ENCODE results near the gene KRT86. TPM values are rescaled to one million over a fixed set of nuclear protein-coding genes. Genes with fewer than 3 reads are reported as not detected.

Gene KRT86
- total and polyA plus RNA-seq, 3 donors from 2014 or later, result 2.3 to 4.0 (median 3.2) TPM

DNA sequence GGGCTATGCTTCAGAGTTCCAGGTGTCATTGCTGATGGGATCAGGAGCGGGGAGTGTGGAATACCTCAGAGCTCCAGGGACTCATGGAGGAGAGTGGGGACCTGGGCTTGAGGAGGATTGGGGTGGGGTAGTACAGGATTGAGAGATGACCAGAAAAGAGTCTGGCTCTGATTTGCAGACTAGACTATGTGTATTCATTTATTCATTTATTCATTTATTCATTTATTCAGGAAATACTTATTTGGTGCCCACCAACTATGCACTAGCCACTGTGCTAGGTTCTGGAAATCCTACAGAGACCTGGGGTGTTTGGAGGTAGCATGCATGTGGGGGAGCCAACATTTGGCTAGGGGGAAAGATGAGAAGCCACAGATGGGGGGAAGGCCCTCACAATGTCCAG lies 47.6 kb downstream of the KRT86 start:
- TF ChIP-seq, protein P1, sequence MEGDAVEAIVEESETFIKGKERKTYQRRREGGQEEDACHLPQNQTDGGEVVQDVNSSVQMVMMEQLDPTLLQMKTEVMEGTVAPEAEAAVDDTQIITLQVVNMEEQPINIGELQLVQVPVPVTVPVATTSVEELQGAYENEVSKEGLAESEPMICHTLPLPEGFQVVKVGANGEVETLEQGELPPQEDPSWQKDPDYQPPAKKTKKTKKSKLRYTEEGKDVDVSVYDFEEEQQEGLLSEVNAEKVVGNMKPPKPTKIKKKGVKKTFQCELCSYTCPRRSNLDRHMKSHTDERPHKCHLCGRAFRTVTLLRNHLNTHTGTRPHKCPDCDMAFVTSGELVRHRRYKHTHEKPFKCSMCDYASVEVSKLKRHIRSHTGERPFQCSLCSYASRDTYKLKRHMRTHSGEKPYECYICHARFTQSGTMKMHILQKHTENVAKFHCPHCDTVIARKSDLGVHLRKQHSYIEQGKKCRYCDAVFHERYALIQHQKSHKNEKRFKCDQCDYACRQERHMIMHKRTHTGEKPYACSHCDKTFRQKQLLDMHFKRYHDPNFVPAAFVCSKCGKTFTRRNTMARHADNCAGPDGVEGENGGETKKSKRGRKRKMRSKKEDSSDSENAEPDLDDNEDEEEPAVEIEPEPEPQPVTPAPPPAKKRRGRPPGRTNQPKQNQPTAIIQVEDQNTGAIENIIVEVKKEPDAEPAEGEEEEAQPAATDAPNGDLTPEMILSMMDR (IDR thresholded peaks at IDR 0.05), result no peak
- no peak for TF ChIP-seq POLR2A (IDR thresholded peaks at IDR 0.05)
- no peak overlapping the region for H3K4me3 ChIP-seq
- no peak overlapping the region for H3K27ac ChIP-seq
- 88 to 89% methylated on average over 1 of the region's 1 CpG for WGBS, 2 donors
- H3K9me3 ChIP-seq, result no peaks in the 10 kb centered on the region
- intact Hi-C loops (cut with DNase I; ENCODE audit: low total_unique reads), result no loop called here
- DNase-seq, result no peak
- no peaks in the 10 kb centered on the region for H3K36me3 ChIP-seq (ENCODE audit: low read depth, missing control alignments)
- no peaks in the 10 kb centered on the region for H3K27me3 ChIP-seq
- no peaks in the 10 kb centered on the region for H3K4me1 ChIP-seq

DNA sequence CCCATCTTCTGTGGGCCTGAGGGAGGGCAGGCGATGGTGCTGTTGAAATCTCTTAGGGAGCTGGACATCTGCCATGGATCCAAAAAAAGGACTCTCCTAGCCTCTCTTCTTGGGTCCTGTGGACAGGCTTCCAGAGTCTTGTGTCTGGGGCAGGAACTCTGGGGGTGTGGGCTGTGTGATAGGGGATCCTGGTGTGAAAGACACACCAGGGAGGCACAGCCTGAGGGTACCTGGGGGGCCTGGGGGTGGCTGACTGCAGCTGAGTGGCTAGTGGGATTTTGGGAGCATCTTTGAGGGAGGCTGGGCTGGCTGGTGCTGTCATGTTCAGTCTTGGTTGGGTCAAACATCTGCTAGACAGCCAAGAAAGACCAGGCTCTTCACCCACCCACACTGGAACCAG lies 48.6 kb downstream of the KRT86 start:
- H3K27ac ChIP-seq, result no peak overlapping the region
- no peak overlapping the region for H3K4me3 ChIP-seq
- DNase-seq, result no peak
- 33 to 81% methylated on average over 1 of the region's 1 CpG for WGBS, 2 donors
- no peaks in the 10 kb centered on the region for H3K4me1 ChIP-seq
- H3K27me3 ChIP-seq, result no peaks in the 10 kb centered on the region
- intact Hi-C loops (cut with DNase I; ENCODE audit: low total_unique reads), result no loop called here
- H3K9me3 ChIP-seq, result no peaks in the 10 kb centered on the region
- TF ChIP-seq, protein P1 (IDR thresholded peaks at IDR 0.05), result no peak
- no peak for TF ChIP-seq POLR2A (IDR thresholded peaks at IDR 0.05)
- no peaks in the 10 kb centered on the region for H3K36me3 ChIP-seq (ENCODE audit: low read depth, missing control alignments)

DNA sequence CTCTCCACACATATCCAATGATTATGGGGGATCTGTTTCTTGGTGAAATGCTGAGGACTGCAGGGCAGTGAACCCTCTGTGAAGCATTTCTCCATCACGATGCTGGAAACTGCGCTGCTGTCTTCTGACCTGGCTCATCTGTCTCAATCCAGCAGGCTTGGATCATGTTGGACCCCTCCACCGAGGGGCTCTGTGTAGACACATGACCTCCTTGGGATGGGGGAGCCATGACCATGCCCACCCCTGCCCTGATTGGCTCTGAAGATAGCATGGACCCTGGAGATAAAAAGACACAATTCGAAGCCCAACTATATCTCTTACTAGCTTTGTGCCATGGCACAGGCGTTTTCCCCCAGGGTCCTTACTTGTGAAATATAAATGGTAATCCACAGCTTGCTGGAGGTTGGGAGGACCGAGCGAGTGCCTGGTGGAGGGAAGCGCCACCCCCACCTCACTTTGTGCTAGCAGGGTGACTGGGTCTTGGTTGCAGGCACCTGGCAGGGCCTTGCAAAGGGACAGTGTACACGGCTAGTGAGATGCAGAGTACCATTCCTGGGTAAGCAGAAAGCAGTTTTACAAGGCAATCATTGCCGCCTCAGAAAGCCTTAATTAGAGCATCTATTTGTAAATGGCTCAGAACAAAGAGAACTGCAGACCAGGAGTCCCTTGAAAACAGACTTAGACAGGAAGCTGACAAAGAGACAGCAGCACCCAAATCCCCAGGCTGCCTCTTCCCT lies 49.1 kb downstream of the KRT86 start:
- no peak for DNase-seq
- Histone ChIP-seq H3K9me3 (no peaks in the 10 kb centered on the region), H3K36me3 (ENCODE audit: low read depth, missing control alignments) (no peaks in the 10 kb centered on the region), H3K27ac (no peak overlapping the region), H3K4me3 (no peak overlapping the region), H3K4me1 (no peaks in the 10 kb centered on the region), H3K27me3 (no peaks in the 10 kb centered on the region)
- TF ChIP-seq, protein P1 (IDR thresholded peaks at IDR 0.05), result no peak
- no peak for TF ChIP-seq POLR2A (IDR thresholded peaks at IDR 0.05)
- intact Hi-C loops (cut with DNase I; ENCODE audit: low total_unique reads), result no loop called here
- 89 to 96% methylated on average over 7 to 10 of the region's 10 CpGs for WGBS, 2 donors

DNA sequence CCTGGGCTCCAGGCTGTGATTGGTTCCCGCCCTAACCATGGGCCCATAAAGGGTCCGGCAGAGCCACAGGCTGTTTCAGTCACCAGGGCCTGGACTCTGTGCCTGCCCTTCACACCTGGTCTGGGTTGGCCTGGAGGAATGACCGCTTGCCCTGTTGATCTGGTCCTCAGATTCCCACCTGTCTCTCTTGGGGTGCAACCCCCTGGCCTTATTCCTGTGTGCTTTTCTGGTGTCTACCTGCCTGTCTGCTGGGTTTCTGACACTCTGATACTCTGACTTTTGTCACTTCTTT lies 49.7 kb downstream of the KRT86 start:
- WGBS, 2 donors, result 74 to 97% methylated on average over 3 of the region's 3 CpGs
- Histone ChIP-seq H3K27me3 (no peaks in the 10 kb centered on the region), H3K36me3 (ENCODE audit: low read depth, missing control alignments) (no peaks in the 10 kb centered on the region), H3K4me1 (no peaks in the 10 kb centered on the region), H3K4me3 (no peak overlapping the region), H3K27ac (no peak overlapping the region), H3K9me3 (no peaks in the 10 kb centered on the region)
- no peak for TF ChIP-seq POLR2A (IDR thresholded peaks at IDR 0.05)
- TF ChIP-seq, protein P1 (IDR thresholded peaks at IDR 0.05), result no peak
- intact Hi-C loops (cut with DNase I; ENCODE audit: low total_unique reads), result no loop called here
- no peak for DNase-seq
